ENCODE measurements around the gene ROR2. TPM values are rescaled to one million over a fixed set of nuclear protein-coding genes. Genes with fewer than 3 reads are reported as not detected.

The ROR2 gene
- total RNA-seq, 1 experiment from 2014 or later, result 2.7 TPM

GRCh38 chr9:91843093-91843492 is 106.9 kb downstream of the ROR2 start:
- Mint-ChIP-seq H3K27me3 (ENCODE audit: low read depth) (no peaks in the 10 kb centered on the region), H3K4me3 (no peak overlapping the region), H3K36me3 (ENCODE audit: insufficient read depth in 1 of 3, low read depth in 3 of 3) (no peaks in the 10 kb centered on the region; a peak in 1 of 7 replicates), H3K9me3 (no peaks in the 10 kb centered on the region), H3K27ac (no peak overlapping the region), H3K4me1 (peaks cover 16 to 29% of the 10 kb centered on the region in 2 experiments)
- no peak for DNase-seq
- Histone ChIP-seq H3K9me3 (ENCODE audit: control insufficient read depth, low read depth, low read length) (no peaks in the 10 kb centered on the region), H2BK12ac (ENCODE audit: insufficient read length, low read depth, low read length) (no peak overlapping the region), H3K14ac (ENCODE audit: insufficient read depth, low read length) (no peak overlapping the region), H4K20me1 (ENCODE audit: control insufficient read depth, insufficient read depth, insufficient read length) (no peaks in the 10 kb centered on the region), H3K79me2 (ENCODE audit: insufficient read depth, low read length) (no peaks in the 10 kb centered on the region), H4K5ac (ENCODE audit: insufficient read length, low read depth, low read length) (no peak overlapping the region), H3K79me1 (ENCODE audit: insufficient read depth, low read depth, low read length, poor library complexity, severe bottlenecking) (no peaks in the 10 kb centered on the region), H2BK20ac (ENCODE audit: low read depth, low read length, poor library complexity, severe bottlenecking) (no peak overlapping the region), H2BK5ac (ENCODE audit: insufficient read length, low read length) (no peak overlapping the region), H4K8ac (replicated peaks; ENCODE audit: insufficient read length, low read depth, low read length) (no peak overlapping the region), H3K4ac (ENCODE audit: low read depth, low read length) (no peak overlapping the region), H2BK120ac (ENCODE audit: low read depth, low read length, poor library complexity, severe bottlenecking) (no peak overlapping the region), H4K91ac (ENCODE audit: insufficient read length, low read depth, low read length) (no peak overlapping the region), H3K23ac (ENCODE audit: insufficient read length, low read depth, low read length) (no peak overlapping the region), H3K4me2 (ENCODE audit: insufficient read depth, insufficient read length, low read length) (no peak overlapping the region), H2AFZ (ENCODE audit: low read length) (no peak overlapping the region), H3K56ac (ENCODE audit: insufficient read length, low read depth, low read length) (no peak overlapping the region), H3K18ac (ENCODE audit: insufficient read length, low read depth, low read length) (no peak overlapping the region), H2AK5ac (ENCODE audit: insufficient read length, low read length) (no peak overlapping the region), H3K27me3 (ENCODE audit: insufficient read depth, low read length) (no peaks in the 10 kb centered on the region), H2BK15ac (ENCODE audit: low read depth, low read length) (no peak overlapping the region), H3K9ac (ENCODE audit: extremely low read depth, insufficient read length, low read length) (no peak overlapping the region), H3T11ph (ENCODE audit: low read length) (no peak overlapping the region), H3K27ac (ENCODE audit: insufficient read length, low read depth, low read length) (no peak overlapping the region), H3K23me2 (ENCODE audit: insufficient read length, low read depth, low read length, poor library complexity, severe bottlenecking) (no peaks in the 10 kb centered on the region), H3K4me1 (ENCODE audit: insufficient read depth, low read length) (no peaks in the 10 kb centered on the region)
- TF ChIP-seq CTCF (conservative IDR thresholded peaks at IDR 0.05), result no peak
- no CpG with 5 or more reads among the region's 7 CpGs for WGBS (ENCODE audit: extremely low coverage, insufficient read length, low lambda C conversion rate)
